ENCODE data around the gene TADA2A.

Gene TADA2A

DNA sequence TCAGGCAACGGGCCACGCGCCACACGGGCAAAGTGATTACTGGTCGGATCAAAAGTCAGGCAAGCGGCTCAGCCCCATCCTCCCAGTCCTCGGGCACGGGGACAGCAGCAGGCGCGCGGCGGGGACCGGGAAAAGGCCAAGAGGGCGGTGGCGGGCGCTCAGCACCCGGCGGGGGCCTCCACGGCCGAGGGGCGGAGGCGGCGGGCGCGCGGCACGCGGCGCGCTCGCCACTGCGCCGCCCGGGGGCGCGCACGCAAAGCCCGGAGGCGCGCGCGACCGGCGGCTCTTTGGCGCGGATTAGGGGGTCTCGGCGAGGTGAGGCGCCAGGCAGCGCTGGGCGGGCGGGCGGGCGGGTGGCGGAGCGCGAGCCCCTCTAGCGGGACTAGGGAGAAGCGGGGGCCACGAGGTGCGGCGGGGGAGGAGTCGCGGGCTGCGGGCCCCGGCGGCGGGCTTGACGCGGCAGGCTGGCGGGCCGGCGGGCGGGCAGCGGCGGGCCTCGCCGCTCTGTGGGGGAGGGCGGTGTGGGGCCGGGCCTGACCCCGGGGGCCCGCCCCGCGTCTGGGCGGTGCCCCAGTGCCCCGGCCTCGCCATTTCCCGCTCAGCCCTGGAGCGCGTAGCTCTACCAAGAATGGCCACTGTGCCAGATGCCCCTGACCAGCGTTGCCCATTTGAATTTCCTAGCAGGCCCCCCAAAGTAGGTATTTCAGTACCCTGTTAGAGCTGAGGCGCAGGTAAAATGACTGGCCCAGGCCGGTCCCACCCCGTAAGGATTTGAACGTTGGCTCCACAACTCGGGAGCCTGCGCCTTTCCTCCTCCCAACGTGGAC lies at the start of gene TADA2A, which contains the start of gene ACACA:
Gene TADA2A, plus strand, starts transcription at position 252 of the 827 bp plus-strand sequence. CDS start 4,480 bp downstream, outside the sequence.
Gene ACACA, minus strand, starts transcription at position 202 of the 827 bp plus-strand sequence. CDS start 537 bp downstream, outside the sequence.
- in situ Hi-C loops (cut with HindIII; ENCODE audit: low sequenced_read_pairs), result no loop called here

- in situ Hi-C loops (cut with HindIII; ENCODE audit: low sequenced_read_pairs), result no loop called here
Measured at GRCh38 chr17:37358098-37358829, 48.4 kb upstream of the TADA2A start.

- in situ Hi-C loops (cut with HindIII; ENCODE audit: low sequenced_read_pairs), result no loop called here
Measured at GRCh38 chr17:37358830-37359681, 47.6 kb upstream of the TADA2A start.

GRCh38 chr17:37359682-37360188 lies 47.0 kb upstream of the TADA2A start:
- in situ Hi-C loops (cut with HindIII; ENCODE audit: low sequenced_read_pairs), result no loop called here

GRCh38 chr17:37360632-37361031 lies 46.1 kb upstream of the TADA2A start:
- in situ Hi-C loops (cut with HindIII; ENCODE audit: low sequenced_read_pairs), result no loop called here

DNA sequence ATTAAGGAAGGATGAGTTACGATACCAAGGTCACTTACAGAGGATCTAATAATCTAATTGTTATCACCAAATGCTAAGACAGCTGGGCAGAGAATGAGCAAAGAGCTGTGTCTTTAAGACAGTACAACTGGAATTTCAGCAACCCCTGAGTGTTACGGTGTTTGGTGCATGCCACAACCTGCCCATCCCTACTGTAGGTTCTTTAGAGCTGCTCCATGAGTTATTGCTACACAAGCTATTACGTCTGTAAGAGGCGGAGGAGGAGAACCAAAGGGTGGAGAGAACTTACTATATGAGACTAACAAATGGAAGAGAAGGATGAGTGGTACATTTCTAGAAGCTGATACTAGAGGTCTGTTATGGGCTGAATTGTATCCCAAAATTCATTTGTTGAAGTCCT lies 45.1 kb upstream of the TADA2A start:
- in situ Hi-C loops (cut with HindIII; ENCODE audit: low sequenced_read_pairs), result no loop called here

DNA sequence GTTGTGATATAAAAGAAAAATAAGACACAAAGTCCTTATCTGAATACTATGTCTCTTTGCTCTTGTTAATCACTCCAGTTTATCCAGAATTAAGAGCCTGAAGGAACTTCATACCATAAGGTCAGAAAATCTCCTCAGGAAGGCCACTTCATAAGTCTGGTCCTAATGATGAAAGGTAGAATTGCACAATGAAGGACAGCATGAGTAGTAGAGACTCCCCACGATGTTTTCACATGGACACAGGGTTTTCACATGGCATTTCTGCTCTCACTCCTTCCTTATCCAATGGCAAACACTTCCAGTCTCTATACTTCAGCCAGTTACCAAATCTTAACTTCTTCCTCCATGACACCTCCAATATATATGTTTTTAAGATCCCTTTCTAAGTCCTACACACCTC lies 41.1 kb upstream of the TADA2A start:
- in situ Hi-C loops (cut with HindIII; ENCODE audit: low sequenced_read_pairs), result no loop called here

DNA sequence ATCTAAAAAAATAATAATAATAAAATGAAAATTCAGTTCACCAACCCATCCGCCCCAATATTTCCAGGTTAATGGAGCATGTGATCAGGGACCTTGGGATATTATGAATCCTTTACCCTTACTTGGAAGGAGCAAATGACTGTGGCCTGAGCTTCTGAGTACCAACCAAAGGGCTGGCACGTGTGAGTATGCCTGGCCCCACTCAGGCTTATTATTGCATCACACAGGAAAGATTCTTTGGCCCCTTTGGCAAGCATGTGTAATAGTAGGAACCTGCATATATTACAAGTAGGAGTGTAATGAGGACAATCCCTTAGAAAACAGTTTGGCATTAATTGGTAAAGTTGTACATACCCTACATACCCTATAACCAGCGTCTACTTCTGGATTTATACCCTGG lies 38.1 kb upstream of the TADA2A start:
- in situ Hi-C loops (cut with HindIII; ENCODE audit: low sequenced_read_pairs), result no loop called here

GRCh38 chr17:37373530-37374159 lies 33.0 kb upstream of the TADA2A start:
- in situ Hi-C loops (cut with HindIII; ENCODE audit: low sequenced_read_pairs), result no loop called here

- in situ Hi-C loops (cut with HindIII; ENCODE audit: low sequenced_read_pairs), result no loop called here
Measured at GRCh38 chr17:37375706-37376105, 31.0 kb upstream of the TADA2A start, which contains the start of gene C17orf78. Gene C17orf78, plus strand, starts transcription at chr17:37375985. Its CDS starts 108 bp downstream, at chr17:37376093.

GRCh38 chr17:37382056-37382455 lies 24.6 kb upstream of the TADA2A start:
- in situ Hi-C loops (cut with HindIII; ENCODE audit: low sequenced_read_pairs), result no loop called here

DNA sequence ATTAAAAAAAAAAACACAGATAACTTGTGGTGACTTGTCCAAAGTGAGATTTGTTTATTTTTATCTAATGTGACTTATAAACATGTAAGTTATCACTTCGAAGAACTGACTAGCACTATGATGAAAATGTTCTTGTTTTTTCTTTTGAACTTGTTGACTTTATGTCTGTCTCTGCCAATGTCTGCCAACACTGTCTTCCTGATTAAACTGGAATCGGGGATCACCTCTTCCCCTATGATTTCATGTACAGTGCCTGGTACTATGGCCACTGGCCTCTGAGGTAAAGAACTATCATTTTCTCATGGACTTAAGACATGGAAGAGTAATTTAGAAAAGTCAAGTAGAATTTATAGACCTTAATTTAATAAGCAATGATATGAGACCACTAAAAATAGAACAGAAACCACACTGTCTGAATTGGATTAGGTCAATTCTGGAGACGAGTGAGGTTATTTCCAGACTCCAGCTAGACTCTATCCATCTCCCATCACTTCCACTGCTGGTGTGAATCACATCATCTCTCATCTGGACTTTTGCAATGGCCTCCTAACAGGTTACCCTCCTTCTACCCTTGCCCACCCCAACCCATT lies 22.0 kb upstream of the TADA2A start:
- in situ Hi-C loops (cut with HindIII; ENCODE audit: low sequenced_read_pairs), result no loop called here

DNA sequence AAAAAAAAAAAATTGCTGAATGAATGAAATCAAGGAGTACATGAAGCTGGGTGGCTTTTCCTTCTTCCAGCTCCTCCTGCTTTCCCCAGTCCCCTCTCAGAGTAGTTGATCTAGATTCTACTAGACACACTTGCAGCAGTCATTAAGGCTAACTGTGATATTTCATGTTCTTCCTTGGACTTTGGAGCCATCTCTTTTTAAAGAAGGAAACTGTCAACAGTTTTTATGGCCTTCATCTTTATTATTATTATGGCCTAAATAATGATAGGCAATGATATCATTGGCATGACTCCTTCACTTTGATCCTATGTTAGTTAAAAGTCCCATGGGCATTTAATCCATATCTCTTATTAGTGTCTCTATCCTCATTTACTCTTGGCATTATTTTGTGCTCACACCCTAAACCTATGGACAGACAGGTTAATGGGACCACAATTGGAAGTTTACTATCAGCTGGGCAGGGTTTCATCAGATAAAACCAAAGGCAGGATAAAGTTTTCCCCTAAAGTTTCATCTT lies 21.2 kb upstream of the TADA2A start:
- in situ Hi-C loops (cut with HindIII; ENCODE audit: low sequenced_read_pairs), result no loop called here

DNA sequence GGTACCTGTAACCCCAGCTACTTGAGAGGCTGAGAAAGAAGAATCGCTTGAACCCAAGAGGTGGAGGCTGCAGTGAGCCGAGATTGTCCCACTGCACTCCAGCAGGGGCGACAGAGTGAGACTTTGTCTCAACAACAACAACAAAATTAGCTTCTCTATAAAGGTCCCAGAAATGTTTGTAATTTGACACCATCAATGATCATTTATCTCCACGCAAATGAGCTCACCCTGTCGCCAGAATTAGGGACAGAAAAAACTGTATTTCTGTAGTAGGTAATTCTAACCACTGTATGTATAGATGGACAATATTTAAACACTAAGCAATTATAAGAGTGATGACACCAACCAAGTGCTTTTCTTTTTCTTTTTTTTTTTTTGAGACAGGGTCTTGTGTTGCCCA lies 20.2 kb upstream of the TADA2A start:
- in situ Hi-C loops (cut with HindIII; ENCODE audit: low sequenced_read_pairs), result no loop called here

DNA sequence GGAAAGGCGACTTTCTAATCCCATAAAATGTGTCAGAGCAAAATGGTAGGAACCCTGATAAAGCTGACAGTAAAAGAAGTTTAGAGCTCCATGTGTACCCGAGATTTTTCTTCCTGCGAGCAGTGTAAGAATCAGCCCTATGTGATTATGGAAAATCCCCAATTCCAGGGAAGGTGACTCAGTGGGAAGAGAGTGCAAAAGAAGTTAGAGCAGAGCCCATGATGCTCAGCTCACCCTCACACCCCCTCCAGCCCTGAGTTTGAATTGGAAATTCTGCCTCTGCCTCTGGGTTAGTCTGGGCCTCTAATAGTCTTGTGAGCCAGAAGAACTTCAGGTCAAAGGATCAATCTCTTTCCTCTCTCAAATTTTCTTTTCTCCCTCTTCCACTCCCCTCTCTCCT lies 18.4 kb upstream of the TADA2A start:
- in situ Hi-C loops (cut with HindIII; ENCODE audit: low sequenced_read_pairs), result no loop called here

DNA sequence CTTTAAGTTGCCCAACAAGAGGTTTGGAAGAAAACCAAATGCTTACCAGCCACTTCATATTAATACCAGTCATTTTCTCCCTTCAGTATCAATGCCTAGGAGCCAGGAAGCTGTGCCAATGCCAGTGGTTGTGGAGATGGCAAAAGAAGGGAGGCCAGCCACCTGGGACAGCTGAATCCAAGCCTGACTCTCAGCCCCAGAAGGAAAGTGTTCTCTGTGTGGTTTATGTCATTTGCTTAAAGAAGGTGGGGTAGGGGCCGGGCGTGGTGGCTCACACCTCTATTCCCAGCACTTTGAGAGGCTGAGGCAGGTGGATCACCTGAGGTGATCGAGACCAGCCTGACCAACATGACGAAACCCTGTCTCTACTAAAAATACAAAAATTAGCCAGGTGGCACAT lies 17.5 kb upstream of the TADA2A start:
- in situ Hi-C loops (cut with HindIII; ENCODE audit: low sequenced_read_pairs), result no loop called here

- in situ Hi-C loops (cut with HindIII; ENCODE audit: low sequenced_read_pairs), result no loop called here
Measured at GRCh38 chr17:37391146-37391545, 15.5 kb upstream of the TADA2A start.

DNA sequence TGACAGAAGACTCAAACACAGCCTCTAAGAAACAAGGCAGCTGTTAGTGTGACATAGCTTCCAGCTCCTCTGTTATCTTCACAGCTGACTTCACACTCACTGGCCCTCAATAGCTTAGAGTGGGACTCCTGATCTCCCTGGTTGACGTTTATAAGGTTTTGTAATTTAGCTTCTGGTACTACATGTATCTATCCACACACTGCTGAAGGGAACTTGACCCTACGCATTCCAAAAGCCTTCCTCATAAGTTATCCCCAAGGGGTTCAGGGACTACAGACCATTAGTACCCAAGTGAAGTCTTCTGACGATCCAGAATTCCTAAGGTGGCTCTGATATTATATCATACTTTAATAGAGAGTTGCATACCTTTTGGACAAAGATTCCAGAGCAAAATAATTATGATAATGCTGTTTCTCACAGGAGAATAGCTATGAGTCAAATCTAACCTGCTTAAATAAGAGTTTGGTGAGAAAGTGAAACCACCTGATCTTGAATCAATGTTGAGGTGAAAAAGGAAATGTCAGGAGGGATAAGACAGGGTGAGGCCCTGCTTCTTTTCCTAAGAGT lies 14.6 kb upstream of the TADA2A start:
- in situ Hi-C loops (cut with HindIII; ENCODE audit: low sequenced_read_pairs), result no loop called here

DNA sequence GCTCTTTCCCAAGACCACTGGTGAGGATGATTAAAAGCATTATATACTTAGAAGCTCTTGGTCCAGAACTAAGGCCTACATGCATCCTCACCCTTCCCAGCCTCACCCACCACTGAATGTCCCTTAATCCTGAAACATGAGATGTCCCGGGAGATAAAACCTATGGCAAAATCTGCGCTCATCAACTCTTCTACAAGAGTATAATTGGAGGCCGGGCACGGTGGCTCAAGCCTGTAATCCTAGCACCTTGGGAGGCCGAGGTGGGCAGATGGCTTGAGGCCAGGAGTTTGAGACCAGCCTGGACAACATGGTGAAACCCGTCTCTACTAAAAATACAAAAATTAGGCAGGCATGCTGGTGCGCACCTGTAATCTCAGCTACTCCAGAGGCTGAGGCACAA lies 13.3 kb upstream of the TADA2A start:
- in situ Hi-C loops (cut with HindIII; ENCODE audit: low sequenced_read_pairs), result no loop called here

Data from endothelial cell of hepatic sinusoid (primary cell).